OCI-LY1 (cell line): ENCODE results near the gene HCN4.

ENCODE experiments used
- H2AFZ ChIP-seq: fragments of 200-600 bp; sonication (generic), shearing (Covaris generic); 2 replicates; pipeline ENCODE4 v1.6.0; 2014; ENCODE audit warnings: antibody characterized with exemption, mild to moderate bottlenecking, low read length
- H3F3A ChIP-seq: fragments of 200-600 bp; sonication (generic), shearing (Covaris generic); 2 replicates; pipeline ENCODE4 v1.6.0; 2014; ENCODE audit warnings: mild to moderate bottlenecking, antibody characterized with exemption, low read length, moderate library complexity; ENCODE audit not compliant: insufficient read depth
- H3K27ac ChIP-seq: fragments of 200-600 bp; sonication (generic); 2 replicates; pipeline ENCODE4 v1.5.1; 2014; ENCODE audit warnings: low read length, mixed run types, mild to moderate bottlenecking, low read depth; ENCODE audit not compliant: poor library complexity, severe bottlenecking
- H3K27me3 ChIP-seq: fragments of 200-600 bp; sonication (generic); 2 replicates; pipeline ENCODE4 v1.6.0; 2014; ENCODE audit warnings: antibody characterized with exemption, mild to moderate bottlenecking, low read length, moderate library complexity; ENCODE audit not compliant: insufficient read depth
- H3K36me3 ChIP-seq: fragments of 200-600 bp; sonication (generic); 2 replicates; pipeline ENCODE4 v1.6.1; 2014; ENCODE audit warnings: mild to moderate bottlenecking, antibody characterized with exemption, low read length, moderate library complexity, mixed read lengths; ENCODE audit not compliant: insufficient read depth
- H3K4me1 ChIP-seq: fragments of 200-600 bp; sonication (generic); 2 replicates; pipeline ENCODE4 v1.5.1; 2014; ENCODE audit warnings: mild to moderate bottlenecking, low read length, moderate library complexity; ENCODE audit not compliant: insufficient read depth, severe bottlenecking
- H3K4me2 ChIP-seq: fragments of 200-600 bp; sonication (generic), shearing (Covaris generic); 2 replicates; pipeline ENCODE4 v1.6.1; 2014; ENCODE audit warnings: low read length
- H3K4me3 ChIP-seq: fragments of 200-600 bp; sonication (generic); 2 replicates; pipeline ENCODE4 v1.5.1; 2014; ENCODE audit warnings: low read length, low read depth, mild to moderate bottlenecking, mixed read lengths; ENCODE audit not compliant: poor library complexity, severe bottlenecking
- H3K79me2 ChIP-seq: fragments of 200-600 bp; shearing (Covaris generic); 2 replicates; pipeline ENCODE4 v1.6.1; 2016; ENCODE audit warnings: mixed run types, low read length, mixed read lengths; ENCODE audit not compliant: insufficient read depth
- H3K9ac ChIP-seq: fragments of 200-600 bp; sonication (generic), shearing (Covaris generic); 2 replicates; pipeline ENCODE4 v1.6.1; 2014; ENCODE audit warnings: mild to moderate bottlenecking, low read length, mixed read lengths
- H3K9me2 ChIP-seq: fragments of 200-600 bp; sonication (generic), shearing (Covaris generic); 2 replicates; pipeline ENCODE4 v1.6.1; 2014; ENCODE audit warnings: low read depth, mild to moderate bottlenecking, low read length, mixed read lengths
- H3K9me3 ChIP-seq: fragments of 200-600 bp; shearing (Covaris generic); 2 replicates; pipeline ENCODE4 v1.6.1; 2014; ENCODE audit warnings: low read length, mixed read lengths
- H4K20me1 ChIP-seq: fragments of 200-600 bp; sonication (generic), shearing (Covaris generic); 2 replicates; pipeline ENCODE4 v1.6.0; 2016; ENCODE audit warnings: mild to moderate bottlenecking, low read length; ENCODE audit not compliant: insufficient read depth
- CTCF ChIP-seq: fragments of 200-600 bp; sonication (generic), shearing (Covaris generic); IDR thresholded peaks from 2 replicates; pipeline ENCODE4 v1.5.1; 2017; ENCODE audit warnings: mild to moderate bottlenecking, antibody characterized with exemption, low read length, moderate library complexity, mixed read lengths
- EZH2 ChIP-seq: fragments of 200-600 bp; sonication (generic), shearing (Covaris generic); IDR thresholded peaks from 2 replicates; pipeline ENCODE4 v1.8.0; 2017; ENCODE audit warnings: borderline replicate concordance, mixed run types, mild to moderate bottlenecking, antibody characterized with exemption, low read length, moderate library complexity, mixed read lengths

HCN4 gene

GRCh38 chr15:73298522-73299245, 70.1 kb downstream of the HCN4 start:
- Histone ChIP-seq H3K36me3 (no peaks in the 10 kb centered on the region), H3K4me2 (no peak overlapping the region), H3K9me2 (no peaks in the 10 kb centered on the region), H3K27ac (no peak overlapping the region), H2AFZ (no peak overlapping the region), H3K4me1 (no peaks in the 10 kb centered on the region), H3K9me3 (no peaks in the 10 kb centered on the region), H3K27me3 (no peaks in the 10 kb centered on the region), H3K9ac (no peak overlapping the region), H3F3A (no peaks in the 10 kb centered on the region), H4K20me1 (no peaks in the 10 kb centered on the region; the same call in 1 of the 2 replicates), H3K79me2 (no peaks in the 10 kb centered on the region), H3K4me3 (no peak overlapping the region)
- TF ChIP-seq EZH2: no peak
- TF ChIP-seq CTCF: no peak

GRCh38 chr15:73296609-73297353, 72.0 kb downstream of the HCN4 start:
- Histone ChIP-seq H3K4me2 (no peak overlapping the region), H3K9me3 (no peaks in the 10 kb centered on the region), H3F3A (no peaks in the 10 kb centered on the region), H3K36me3 (no peaks in the 10 kb centered on the region), H4K20me1 (no peaks in the 10 kb centered on the region; the same call in 1 of the 2 replicates), H3K9me2 (no peaks in the 10 kb centered on the region), H3K27me3 (no peaks in the 10 kb centered on the region), H3K4me3 (no peak overlapping the region), H3K27ac (no peak overlapping the region), H2AFZ (no peak overlapping the region), H3K9ac (no peak overlapping the region), H3K4me1 (no peaks in the 10 kb centered on the region), H3K79me2 (no peaks in the 10 kb centered on the region)
- TF ChIP-seq CTCF (no peak), EZH2 (no peak)

GRCh38 chr15:73295630-73296286, 73.0 kb downstream of the HCN4 start:
- Histone ChIP-seq H3K4me1 (no peaks in the 10 kb centered on the region), H3K4me3 (no peak overlapping the region), H3K9ac (no peak overlapping the region), H3K9me2 (no peaks in the 10 kb centered on the region), H3K9me3 (no peaks in the 10 kb centered on the region), H3K4me2 (no peak overlapping the region), H3K27ac (no peak overlapping the region), H2AFZ (no peak overlapping the region), H3K27me3 (no peaks in the 10 kb centered on the region), H3F3A (no peaks in the 10 kb centered on the region), H3K36me3 (no peaks in the 10 kb centered on the region), H3K79me2 (no peaks in the 10 kb centered on the region), H4K20me1 (no peaks in the 10 kb centered on the region; the same call in 1 of the 2 replicates)
- TF ChIP-seq EZH2 (no peak), CTCF (no peak)
